HCT116 (cell line): Measurements from ENCODE around the gene LDHD. TPM values are rescaled to one million over a fixed set of nuclear protein-coding genes. Genes with fewer than 3 reads are reported as not detected.

Experiments
- ATAC-seq: fragments of 200-7000 bp; cut with Tn5 transposase; 2 replicates; pipeline ENCODE4 v1.9.1; 2020; ENCODE audit warnings: mild to moderate bottlenecking, moderate library complexity
- BruUV-seq: library from RNA; stranded (reverse); fragments of 400-500 nt; replicated peaks from 2 replicates; lab custom pipeline; 2021; lab: Mats Ljungman, UMichigan
- CTCF ChIA-PET: fragments of 300-600 bp; sonication (Branson Sonifier 250); formaldehyde crosslinking; loops from one replicate; lab custom pipeline; 2021; ENCODE audit warnings: antibody characterized with exemption; lab: Charles Lee
- POLR2A ChIA-PET: fragments of 300-600, 350-600 bp; sonication (Branson Sonifier 250); formaldehyde crosslinking; loops from one replicate; lab custom pipeline; 2021; ENCODE audit warnings: antibody characterized with exemption; lab: Charles Lee
- RAD21 ChIA-PET, 2 experiments: fragments of 300-600 bp; sonication (Branson Sonifier 250); formaldehyde crosslinking; loops; one replicate each; lab custom pipeline; 2023; ENCODE audit warnings: low total read pairs in 2 of 2; ENCODE audit not compliant: uncharacterized antibody in 2 of 2, unreplicated experiment in 2 of 2, low non-redundant PET in 1 of 2; lab: Charles Lee
- DNase-seq: peaks from one replicate; pipeline ENCODE4 v3.0.0-alpha.2; 2010; ENCODE audit warnings: low read depth, low spot score
- H2AFZ ChIP-seq: fragments of 200-600 bp; shearing (Covaris generic), sonication (generic); 2 replicates; pipeline ENCODE4 v1.6.1; 2017; ENCODE audit warnings: low read depth, mixed run types, mixed read lengths, antibody characterized with exemption, low read length; ENCODE audit not compliant: poor library complexity, severe bottlenecking
- H3K27ac ChIP-seq: 2 replicates; pipeline ENCODE4 v1.5.1; 2012; ENCODE audit warnings: low read depth, low read length
- H3K27me3 ChIP-seq: fragments of 200-600 bp; sonication (generic); 2 replicates; pipeline ENCODE4 v1.6.1; 2016; ENCODE audit warnings: mixed run types, low read length, mixed read lengths; ENCODE audit not compliant: insufficient read depth
- H3K36me3 ChIP-seq, 2 experiments: fragments of 200-500 bp in 1 of 2; fragments of 200-600 bp in 1 of 2; sonication (Bioruptor generic) in 1 of 2; sonication (generic) in 1 of 2; 2 replicates each; pipeline versions ENCODE4 v1.5.1 to v1.6.1; 2014 to 2016; ENCODE audit warnings: low read length in 2 of 2, inconsistent platforms in 1 of 2, mixed read lengths in 1 of 2, mixed run types in 1 of 2; ENCODE audit not compliant: insufficient read depth in 2 of 2, control insufficient read depth in 1 of 2
- H3K4me1 ChIP-seq, 2 experiments: fragments of 200-600 bp in 1 of 2; sonication (generic) in 1 of 2; 2 replicates each; pipeline versions ENCODE4 v1.5.1 to v1.6.1; 2012 to 2017; ENCODE audit warnings: low read length in 2 of 2, inconsistent platforms in 1 of 2, mild to moderate bottlenecking in 1 of 2, mixed read lengths in 1 of 2, mixed run types in 1 of 2, moderate library complexity in 1 of 2; ENCODE audit not compliant: insufficient read depth in 2 of 2, control insufficient read depth in 1 of 2
- H3K4me2 ChIP-seq: fragments of 200-600 bp; sonication (generic); 2 replicates; pipeline ENCODE4 v1.6.1; 2017; ENCODE audit warnings: mixed run types, low read length, mixed read lengths
- H3K4me3 ChIP-seq, 2 experiments: fragments of 200-600 bp in 1 of 2; sonication (generic) in 1 of 2; replicated peaks in 1 of 2; 2 replicates each; pipeline ENCODE4 v1.5.1; 2011 to 2016; ENCODE audit warnings: low read length in 2 of 2, control low read depth in 1 of 2, low read depth in 1 of 2, mild to moderate bottlenecking in 1 of 2, mixed read lengths in 1 of 2, mixed run types in 1 of 2
- H3K79me2 ChIP-seq: fragments of 200-600 bp; sonication (generic); 2 replicates; pipeline ENCODE4 v1.6.1; 2017; ENCODE audit warnings: mild to moderate bottlenecking, mixed run types, low read length, moderate library complexity, mixed read lengths; ENCODE audit not compliant: insufficient read depth
- H3K9ac ChIP-seq: fragments of 200-600 bp; sonication (generic); 2 replicates; pipeline ENCODE4 v1.6.1; 2016; ENCODE audit warnings: low read length, mixed read lengths
- H3K9me2 ChIP-seq: fragments of 200-600 bp; sonication (generic), shearing (Covaris generic); 2 replicates; pipeline ENCODE4 v1.6.1; 2017; ENCODE audit warnings: mixed run types, mild to moderate bottlenecking, moderate library complexity; ENCODE audit not compliant: insufficient read depth
- H3K9me3 ChIP-seq, 2 experiments: fragments of 200-500 bp in 1 of 2; fragments of 200-600 bp in 1 of 2; sonication (Bioruptor generic) in 1 of 2; sonication (generic) in 1 of 2; 2 replicates each; pipeline ENCODE4 v1.6.1; 2014 to 2017; ENCODE audit warnings: low read length in 2 of 2, mixed read lengths in 2 of 2, inconsistent platforms in 1 of 2, low read depth in 1 of 2, mild to moderate bottlenecking in 1 of 2, mixed run types in 1 of 2, moderate library complexity in 1 of 2; ENCODE audit not compliant: control insufficient read depth in 1 of 2, insufficient read depth in 1 of 2
- H4K20me1 ChIP-seq: fragments of 200-600 bp; sonication (generic), shearing (Covaris generic); 2 replicates; pipeline ENCODE4 v1.6.1; 2017; ENCODE audit warnings: mixed run types, mild to moderate bottlenecking, moderate library complexity; ENCODE audit not compliant: insufficient read depth
- CTCF ChIP-seq, 3 experiments: fragments of 200-600 bp in 1 of 3; sonication (generic) in 1 of 3; IDR thresholded peaks in 2 of 3; conservative IDR thresholded peaks in 1 of 3; 2 replicates each; pipeline ENCODE4 v1.5.1; 2012 to 2017; ENCODE audit warnings: low read depth in 2 of 3, low read length in 2 of 3, antibody characterized with exemption in 1 of 3, borderline replicate concordance in 1 of 3, control low read depth in 1 of 3, mild to moderate bottlenecking in 1 of 3, mixed read lengths in 1 of 3, mixed run types in 1 of 3, moderate library complexity in 1 of 3; ENCODE audit not compliant: insufficient read depth in 1 of 3
- POLR2A ChIP-seq: IDR thresholded peaks from 2 replicates; pipeline ENCODE4 v1.7.0; 2011; ENCODE audit warnings: borderline replicate concordance; ENCODE audit not compliant: insufficient read depth, insufficient read length; ENCODE audit errors: extremely low read depth
- RAD21 ChIP-seq: IDR thresholded peaks from 2 replicates; pipeline ENCODE4 v1.6.1; 2012; ENCODE audit warnings: low read depth, mild to moderate bottlenecking
- REST ChIP-seq: IDR thresholded peaks from 2 replicates; pipeline ENCODE4 v1.6.1; 2012; ENCODE audit warnings: low read depth
- SIN3A ChIP-seq: IDR thresholded peaks from 2 replicates; pipeline ENCODE4 v1.6.1; 2012; ENCODE audit warnings: low read depth
- TCF7L2 ChIP-seq: IDR thresholded peaks from 2 replicates; pipeline ENCODE4 v1.7.0; 2011; ENCODE audit warnings: borderline replicate concordance, inconsistent platforms; ENCODE audit not compliant: insufficient read depth, insufficient read length; ENCODE audit errors: extremely low read depth
- YY1 ChIP-seq: IDR thresholded peaks from 2 replicates; pipeline ENCODE4 v1.6.1; 2011; ENCODE audit warnings: low read length, low read depth, moderate library complexity, mild to moderate bottlenecking; ENCODE audit not compliant: insufficient replicate concordance; ENCODE audit errors: extremely low read depth
- ZBTB33 ChIP-seq: IDR thresholded peaks from 2 replicates; pipeline ENCODE4 v1.6.1; 2011; ENCODE audit warnings: mild to moderate bottlenecking, low read length, moderate library complexity; ENCODE audit not compliant: insufficient replicate concordance; ENCODE audit errors: extremely low read depth
- intact Hi-C: fragments of 100-400 bp; cut with micrococcal nuclease; formaldehyde crosslinking; loops from 2 replicates; pipeline ENCODE4 v1.10.0; 2022
- total RNA-seq: library from RNA; stranded (reverse); gene quantifications from one replicate; pipeline ENCODE4 v1.2.1, GENCODE V29; 2021; ENCODE audit not compliant: unreplicated experiment

LDHD gene
- total RNA-seq, 1 experiment from 2014 or later, result 3.4 TPM

- TF ChIP-seq ZBTB33, result no peak
Observed at GRCh38 chr16:75106351-75107274, 10.0 kb downstream of the LDHD start (continued).

GRCh38 chr16:75105306-75106061, 11.1 kb downstream of the LDHD start:
- Histone ChIP-seq H3K27me3 (no peaks in the 10 kb centered on the region), H3K9me3 (no peaks in the 10 kb centered on the region), H3K79me2 (no peaks in the 10 kb centered on the region; the same call in 1 of the 2 replicates), H3K4me2 (no peak overlapping the region), H3K9me2 (no peaks in the 10 kb centered on the region), H3K9ac (no peak overlapping the region), H3K4me3 (no peak overlapping the region), H3K27ac (no peak overlapping the region), H2AFZ (no peak overlapping the region), H4K20me1 (no peaks in the 10 kb centered on the region), H3K4me1 (peaks cover 26 to 36% of the 10 kb centered on the region in 2 experiments), H3K36me3 (peaks cover 0 to 5% of the 10 kb centered on the region in 2 experiments; a peak in 1 of 4 replicates)
- no peak for ATAC-seq
- ChIA-PET RAD21 (interaction anchor here in 1 of 2 experiments (0.6 kb wide), 1 partner anchor 19 kb away, joined by 4 read pairs; no protein-coding TSS in a partner anchor), CTCF (no interaction called here), POLR2A (no interaction called here)
- intact Hi-C loops, result no loop called here
- DNase-seq, result no peak
- no TSS peak for BruUV-seq
- TF ChIP-seq REST (no peak), POLR2A (no peak), SIN3A (no peak), RAD21 (no peak), CTCF (IDR thresholded peaks at IDR 0.05 in 2 of 3, conservative IDR thresholded peaks at IDR 0.05 in 1 of 3; ENCODE audit: borderline replicate concordance in 1 of 3, insufficient read depth in 1 of 3, low read depth in 2 of 3, low read length in 2 of 3) (no peak), TCF7L2 (no peak), YY1 (no peak)
